Thoracic aorta (tissue), 2 donors: Measurements from ENCODE around the gene RUFY4. TPM values are rescaled to one million over a fixed set of nuclear protein-coding genes. Genes with fewer than 3 reads are reported as not detected.

ENCODE experiments used
- ATAC-seq: fragments of 150-250 bp; one replicate; pipeline ENCODE4 v1.8.0; 2017; ENCODE audit warnings: low read depth; ENCODE audit not compliant: insufficient number of reproducible peaks, low FRiP score
- DNase-seq: peaks from one replicate; pipeline ENCODE4 v3.0.0-alpha.2; 2020; ENCODE audit warnings: low spot score
- H3K27ac ChIP-seq, 2 donors: fragments of 200-600 bp; sonication (generic); 1 replicate in 1 of 2; 2 replicates in 1 of 2; pipeline ENCODE4 v1.5.1; 2016; ENCODE audit warnings: mild to moderate bottlenecking in 2 of 2, moderate library complexity in 2 of 2
- H3K27me3 ChIP-seq: fragments of 200-600 bp; sonication (generic); replicated peaks from 2 replicates; pipeline ENCODE4 v1.6.0; 2016; ENCODE audit warnings: mild to moderate bottlenecking; ENCODE audit not compliant: insufficient read depth
- H3K36me3 ChIP-seq: fragments of 200-600 bp; sonication (generic); one replicate; pipeline ENCODE4 v1.5.1; 2016
- H3K4me1 ChIP-seq, 2 donors: fragments of 200-600 bp; sonication (generic); 1 replicate in 1 of 2; 2 replicates in 1 of 2; pipeline versions ENCODE4 v1.5.1 to v1.6.0; 2016; ENCODE audit warnings: low read depth in 2 of 2, mild to moderate bottlenecking in 1 of 2; ENCODE audit not compliant: control insufficient read depth in 1 of 2
- H3K4me3 ChIP-seq: fragments of 200-600 bp; sonication (generic); 2 replicates; pipeline ENCODE4 v1.5.1; 2016; ENCODE audit warnings: mild to moderate bottlenecking
- H3K9me3 ChIP-seq: fragments of 200-600 bp; sonication (generic); 2 replicates; pipeline ENCODE4 v1.5.1; 2016
- CTCF ChIP-seq: fragments of 200-600 bp; sonication (generic); IDR thresholded peaks from one replicate; pipeline ENCODE4 v1.5.1; 2019; ENCODE audit warnings: antibody characterized with exemption
- total RNA-seq, 2 donors: library from RNA; depleted of rRNA; stranded (reverse); fragments of >200 nt; gene quantifications; one replicate each; pipeline versions ENCODE4 v1.1.0 to v1.2.3, GENCODE V29; 2016

The RUFY4 gene
- total RNA-seq, 2 donors from 2014 or later, result 0.68 TPM; not detected in 1

- no peak for TF ChIP-seq CTCF
- DNase-seq, result no peak
- ATAC-seq, result no peak
- Histone ChIP-seq H3K4me1 (no peaks in the 10 kb centered on the region), H3K4me3 (no peak overlapping the region), H3K27me3 (no peaks in the 10 kb centered on the region), H3K27ac (no peak overlapping the region), H3K36me3 (no peaks in the 10 kb centered on the region), H3K9me3 (no peaks in the 10 kb centered on the region)
These were observed 68.5 kb downstream of the RUFY4 start for GRCh38 chr2:218137514-218137913.

GRCh38 chr2:218138047-218138446, 69.0 kb downstream of the RUFY4 start:
- no peak overlapping the region for H3K4me3 ChIP-seq
- no peaks in the 10 kb centered on the region for H3K27me3 ChIP-seq
- ATAC-seq (no peak), DNase-seq (no peak)
- no peaks in the 10 kb centered on the region for H3K4me1 ChIP-seq
- H3K9me3 ChIP-seq, result no peaks in the 10 kb centered on the region
- no peaks in the 10 kb centered on the region for H3K36me3 ChIP-seq
- no peak for TF ChIP-seq CTCF
- H3K27ac ChIP-seq, result no peak overlapping the region

Other genes with a start within 250 kb of the RUFY4 start
- gene TNS1, start 66.3 kb upstream of the RUFY4 start, total RNA-seq, result 1,000 to 10,000 TPM; 1,836 to 2,296 TPM
- gene CXCR2, start 56.8 kb downstream of the RUFY4 start, total RNA-seq, result 1 to 10 TPM in 1 of 2 donors, not detected in 1; 3.0 TPM
- 1 to 10 TPM in 1 of 2 donors, under 1 TPM in 1; 0.41 to 4.4 TPM for gene CXCR1, start 97.7 kb downstream of the RUFY4 start, total RNA-seq
- gene ARPC2, start 147.9 kb downstream of the RUFY4 start, total RNA-seq, result 100 to 1,000 TPM; 378 to 469 TPM
- 1 to 10 TPM; 3.5 to 4.2 TPM for gene GPBAR1, start 191.8 kb downstream of the RUFY4 start, total RNA-seq
- gene AAMP, start 200.9 kb downstream of the RUFY4 start, total RNA-seq, result 10 to 100 TPM; 95.9 to 97.5 TPM
- 10 to 100 TPM; 19.4 to 38.4 TPM for gene PNKD, start 201.3 kb downstream of the RUFY4 start, total RNA-seq
- gene TMBIM1, start 223.2 kb downstream of the RUFY4 start, total RNA-seq, result 100 to 1,000 TPM; 324 to 369 TPM